Astrocyte (in vitro differentiated cells and primary cell): Measurements from ENCODE around the gene SCUBE1. TPM values are rescaled to one million over a fixed set of nuclear protein-coding genes. Genes with fewer than 3 reads are reported as not detected.

ENCODE experiments used
- DNase-seq: peaks from one replicate; pipeline ENCODE4 v3.0.0-alpha.2; 2010; ENCODE audit warnings: low read depth
- FAIRE-seq: peaks from 2 replicates; lab custom pipeline; 2011; peaks lifted over from hg19 to GRCh38; lab: Jason Lieb, UNC
- H2AFZ ChIP-seq: 2 replicates; pipeline ENCODE4 v1.6.0; 2012; ENCODE audit warnings: low read depth, low read length, inconsistent platforms
- H3K27ac ChIP-seq: 2 replicates; pipeline ENCODE4 v1.5.1; 2011; ENCODE audit warnings: low read depth, low read length, inconsistent platforms
- H3K27me3 ChIP-seq: 2 replicates; pipeline ENCODE4 v1.6.0; 2011; ENCODE audit warnings: low read length, inconsistent platforms; ENCODE audit not compliant: insufficient read depth
- H3K36me3 ChIP-seq: 2 replicates; pipeline ENCODE4 v1.5.1; 2011; ENCODE audit warnings: low read length, inconsistent platforms; ENCODE audit not compliant: insufficient read depth
- H3K4me1 ChIP-seq: 2 replicates; pipeline ENCODE4 v1.5.1; 2011; ENCODE audit warnings: low read length, inconsistent platforms; ENCODE audit not compliant: insufficient read depth
- H3K4me2 ChIP-seq: 2 replicates; pipeline ENCODE4 v1.6.0; 2012; ENCODE audit warnings: low read length, inconsistent platforms
- H3K4me3 ChIP-seq: 2 replicates; pipeline ENCODE4 v1.5.1; 2011; ENCODE audit warnings: low read depth, mild to moderate bottlenecking, low read length, inconsistent platforms; ENCODE audit not compliant: insufficient read depth
- H3K79me2 ChIP-seq: 2 replicates; pipeline ENCODE4 v1.6.0; 2012; ENCODE audit warnings: mild to moderate bottlenecking, low read length, inconsistent platforms; ENCODE audit not compliant: insufficient read depth
- H3K9ac ChIP-seq: 2 replicates; pipeline ENCODE4 v1.6.0; 2012; ENCODE audit warnings: mild to moderate bottlenecking, low read length, inconsistent platforms
- H3K9me3 ChIP-seq: 2 replicates; pipeline ENCODE4 v1.5.1; 2012; ENCODE audit warnings: low read depth, mild to moderate bottlenecking, low read length, inconsistent platforms; ENCODE audit not compliant: insufficient read depth
- H4K20me1 ChIP-seq: 2 replicates; pipeline ENCODE4 v1.6.0; 2012; ENCODE audit warnings: low read length, inconsistent platforms; ENCODE audit not compliant: insufficient read depth
- H3K27ac Mint-ChIP-seq: one replicate; pipeline ENCODE4 v1.8.0; 2021; ENCODE audit warnings: mild to moderate bottlenecking, mixed read lengths; ENCODE audit not compliant: unreplicated experiment
- H3K27me3 Mint-ChIP-seq: one replicate; pipeline ENCODE4 v1.8.0; 2021; ENCODE audit warnings: low read depth, mixed read lengths; ENCODE audit not compliant: unreplicated experiment
- H3K36me3 Mint-ChIP-seq: one replicate; pipeline ENCODE4 v1.8.0; 2021; ENCODE audit warnings: low read depth, mixed read lengths; ENCODE audit not compliant: unreplicated experiment
- H3K4me1 Mint-ChIP-seq: one replicate; pipeline ENCODE4 v1.8.0; 2021; ENCODE audit warnings: low read depth, mixed read lengths; ENCODE audit not compliant: unreplicated experiment
- H3K4me3 Mint-ChIP-seq: one replicate; pipeline ENCODE4 v1.8.0; 2021; ENCODE audit warnings: mild to moderate bottlenecking, moderate library complexity, mixed read lengths; ENCODE audit not compliant: unreplicated experiment
- H3K9me3 Mint-ChIP-seq: one replicate; pipeline ENCODE4 v1.8.0; 2021; ENCODE audit warnings: mild to moderate bottlenecking, mixed read lengths; ENCODE audit not compliant: unreplicated experiment
- CTCF ChIP-seq: IDR thresholded peaks from 2 replicates; pipeline ENCODE4 v1.5.1; 2011; ENCODE audit warnings: low read depth, mild to moderate bottlenecking, inconsistent platforms, low read length, moderate library complexity; ENCODE audit not compliant: insufficient read depth
- EZH2 ChIP-seq: IDR thresholded peaks from 2 replicates; pipeline ENCODE4 v1.6.1; 2012; ENCODE audit warnings: mild to moderate bottlenecking, low read length, inconsistent platforms; ENCODE audit not compliant: insufficient read depth
- total RNA-seq: library from RNA; stranded (reverse); gene quantifications from 2 replicates; pipeline ENCODE4 v1.2.1, GENCODE V29; 2021

Gene SCUBE1
- total RNA-seq, 1 donor from 2014 or later = 0.07 TPM

GRCh38 chr22:43230571-43230970, 112.6 kb downstream of the SCUBE1 start:
- no peaks in the 10 kb centered on the region for H4K20me1 ChIP-seq
- H3K79me2 ChIP-seq = no peaks in the 10 kb centered on the region
- Mint-ChIP-seq H3K4me3 (no peak overlapping the region), H3K36me3 (no peaks in the 10 kb centered on the region), H3K4me1 (peaks cover 14% of the 10 kb centered on the region), H3K27ac (no peak overlapping the region), H3K9me3 (no peaks in the 10 kb centered on the region), H3K27me3 (peaks cover 53% of the 10 kb centered on the region)
- no peak for TF ChIP-seq CTCF
- TF ChIP-seq EZH2 = no peak
- H3K9me3 ChIP-seq = no peaks in the 10 kb centered on the region
- peaks cover 14% of the 10 kb centered on the region for H3K27me3 ChIP-seq
- H3K4me3 ChIP-seq = no peak overlapping the region
- H3K9ac ChIP-seq = no peak overlapping the region
- DNase-seq (no peak), FAIRE-seq (no peak)
- no peak overlapping the region for H3K27ac ChIP-seq
- no peak overlapping the region for H3K4me2 ChIP-seq
- no peak overlapping the region for H2AFZ ChIP-seq
- H3K36me3 ChIP-seq = no peaks in the 10 kb centered on the region
- no peaks in the 10 kb centered on the region for H3K4me1 ChIP-seq

- DNase-seq (no peak), FAIRE-seq (no peak)
- Histone ChIP-seq H3K4me1 (no peaks in the 10 kb centered on the region), H3K27me3 (peaks cover 10% of the 10 kb centered on the region), H3K9ac (no peak overlapping the region), H3K4me2 (no peak overlapping the region), H3K36me3 (no peaks in the 10 kb centered on the region), H3K27ac (no peak overlapping the region), H3K4me3 (no peak overlapping the region), H3K79me2 (no peaks in the 10 kb centered on the region), H3K9me3 (no peaks in the 10 kb centered on the region), H2AFZ (no peak overlapping the region), H4K20me1 (no peaks in the 10 kb centered on the region)
- H3K27ac Mint-ChIP-seq = no peak overlapping the region
- peaks cover 51% of the 10 kb centered on the region for H3K27me3 Mint-ChIP-seq
- H3K4me1 Mint-ChIP-seq = peaks cover 14% of the 10 kb centered on the region
- H3K36me3 Mint-ChIP-seq = peaks cover 1% of the 10 kb centered on the region
- TF ChIP-seq EZH2 (no peak), CTCF (no peak)
- no peak overlapping the region for H3K4me3 Mint-ChIP-seq
- no peaks in the 10 kb centered on the region for H3K9me3 Mint-ChIP-seq
Observed at GRCh38 chr22:43228863-43229262, 114.3 kb downstream of the SCUBE1 start.

GRCh38 chr22:43228330-43228729, 114.8 kb downstream of the SCUBE1 start:
- Histone ChIP-seq H2AFZ (no peak overlapping the region), H3K4me3 (no peak overlapping the region), H3K36me3 (no peaks in the 10 kb centered on the region), H3K4me2 (no peak overlapping the region), H3K4me1 (no peaks in the 10 kb centered on the region), H3K27ac (no peak overlapping the region), H3K9ac (no peak overlapping the region), H3K27me3 (peaks cover 10% of the 10 kb centered on the region), H4K20me1 (no peaks in the 10 kb centered on the region), H3K79me2 (no peaks in the 10 kb centered on the region), H3K9me3 (no peaks in the 10 kb centered on the region)
- Mint-ChIP-seq H3K27me3 (peaks cover 49% of the 10 kb centered on the region), H3K36me3 (peaks cover 1% of the 10 kb centered on the region), H3K27ac (no peak overlapping the region), H3K9me3 (no peaks in the 10 kb centered on the region), H3K4me3 (no peak overlapping the region), H3K4me1 (peaks cover 14% of the 10 kb centered on the region)
- no peak for FAIRE-seq
- TF ChIP-seq CTCF (peak; percentile 20), EZH2 (no peak)
- DNase-seq = no peak
